NOMO-1 (cell line): ENCODE results near the gene ITGAD.

Source experiments
- DNase-seq, 2 experiments: peaks; one replicate each; lab custom pipeline; 2025; ENCODE audit not compliant: unreplicated experiment in 2 of 2; lab: John Stamatoyannopoulos, UW

Gene ITGAD

GRCh38 chr16:31458073-31458843, 65.1 kb downstream of the ITGAD start:
- peak; percentile 46 to 48 for DNase-seq

- DNase-seq: peak; percentile 97 to 98
These were observed 65.9 kb downstream of the ITGAD start, which contains the start of gene ARMC5 for GRCh38 chr16:31458844-31459686. Gene ARMC5 (plus strand): TSS chr16:31459501. CDS start chr16:31459525, 24 bp downstream.

- DNase-seq: peak; percentile 98
These were observed 66.8 kb downstream of the ITGAD start for GRCh38 chr16:31459687-31460581.

GRCh38 chr16:31460582-31461002, 67.5 kb downstream of the ITGAD start:
- DNase-seq: peak; percentile 7 to 49

- no peak for DNase-seq
These were observed 68.2 kb downstream of the ITGAD start for GRCh38 chr16:31461201-31461920.

- no peak for DNase-seq
These were observed 69.0 kb downstream of the ITGAD start for GRCh38 chr16:31461921-31462804.

GRCh38 chr16:31464348-31464769, 71.2 kb downstream of the ITGAD start:
- no peak for DNase-seq

GRCh38 chr16:31464781-31465260, 71.7 kb downstream of the ITGAD start:
- DNase-seq: no peak

GRCh38 chr16:31465788-31466370, 72.7 kb downstream of the ITGAD start:
- DNase-seq: no peak

- DNase-seq: no peak
These were observed 73.3 kb downstream of the ITGAD start for GRCh38 chr16:31466381-31466841.

- no peak for DNase-seq
These were observed 74.1 kb downstream of the ITGAD start for GRCh38 chr16:31467151-31467773.

GRCh38 chr16:31467858-31468257, 74.7 kb downstream of the ITGAD start:
- no peak for DNase-seq

GRCh38 chr16:31470615-31471014, 77.5 kb downstream of the ITGAD start:
- DNase-seq: no peak

- no peak for DNase-seq
These were observed 78.2 kb downstream of the ITGAD start for GRCh38 chr16:31471241-31471874.

GRCh38 chr16:31471875-31472708, 79.0 kb downstream of the ITGAD start, which contains the start of gene TGFB1I1:
Gene TGFB1I1 (plus strand): TSS chr16:31472152. CDS start chr16:31472189, 37 bp downstream.
- no peak for DNase-seq

GRCh38 chr16:31472709-31473203, 79.6 kb downstream of the ITGAD start:
- DNase-seq: no peak
